Middle frontal gyrus (tissue), 1 donor: ENCODE data around the gene ZNF485.

Source experiments
- DNase-seq: peaks from one replicate; pipeline ENCODE4 v3.0.0-alpha.2; 2015; ENCODE audit warnings: low spot score; ENCODE audit errors: extremely low spot score

ZNF485 gene

DNA sequence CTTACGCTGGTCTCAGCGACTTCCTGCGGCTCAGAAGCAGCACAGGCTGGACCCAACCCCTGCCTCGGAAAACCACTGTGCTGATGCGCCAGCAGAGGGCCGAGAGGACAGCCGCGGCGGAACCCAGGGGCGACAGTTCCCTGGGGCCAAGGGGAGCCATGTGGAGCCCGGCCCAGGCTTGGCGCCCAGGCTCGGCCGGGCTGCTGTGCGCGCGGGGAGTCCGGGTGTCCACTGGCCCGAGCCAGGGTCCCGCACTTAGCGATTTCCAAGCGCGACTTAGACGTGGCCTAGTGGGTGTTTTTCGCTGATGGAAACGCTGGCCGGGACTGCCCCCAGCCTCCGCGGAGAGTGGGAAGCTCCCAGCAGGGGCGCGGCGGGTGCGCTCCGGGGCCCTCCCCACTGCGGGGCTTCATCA is 61.1 kb downstream of the ZNF485 start:
- DNase-seq, result no peak
